Heart left ventricle (tissue), 16 donors: ENCODE measurements around the gene PCIF1. TPM values are rescaled to one million over a fixed set of nuclear protein-coding genes. Genes with fewer than 3 reads are reported as not detected.

Source experiments
- ATAC-seq, 4 donors: fragments of 200-7000 bp; cut with Tn5 transposase; one replicate each; pipeline ENCODE4 v1.9.1; 2020 to 2022; ENCODE audit warnings: moderate library complexity in 4 of 4, mild to moderate bottlenecking in 3 of 4, moderate number of reproducible peaks in 1 of 4
- DNase-seq, 5 donors: peaks; one replicate each; pipeline ENCODE4 v3.0.0-alpha.2; 2020
- H3K27ac ChIP-seq, 12 donors: fragments of 200-600 bp; sonication (generic) in 4 of 12; one replicate each; pipeline versions ENCODE4 v1.5.0 to v1.8.0; 2016 to 2022; ENCODE audit warnings: mild to moderate bottlenecking in 2 of 12
- H3K27me3 ChIP-seq, 9 donors: fragments of 200-600 bp; sonication (generic) in 2 of 9; one replicate each; pipeline versions ENCODE4 v1.5.1 to v1.8.0; 2016 to 2022; ENCODE audit warnings: mild to moderate bottlenecking in 3 of 9
- H3K36me3 ChIP-seq, 9 donors: fragments of 200-600 bp; sonication (generic) in 2 of 9; one replicate each; pipeline versions ENCODE4 v1.5.0 to v1.8.0; 2018 to 2022; ENCODE audit warnings: mild to moderate bottlenecking in 2 of 9
- H3K4me1 ChIP-seq, 12 donors: fragments of 200-600 bp; sonication (generic) in 4 of 12; one replicate each; pipeline versions ENCODE4 v1.5.0 to v1.8.0; 2016 to 2022; ENCODE audit warnings: mild to moderate bottlenecking in 3 of 12
- H3K4me3 ChIP-seq, 12 donors: fragments of 200-600 bp; sonication (generic) in 4 of 12; one replicate each; pipeline versions ENCODE4 v1.5.0 to v1.8.0; 2017 to 2022; ENCODE audit warnings: mild to moderate bottlenecking in 9 of 12, moderate library complexity in 4 of 12
- H3K9me3 ChIP-seq, 12 donors: fragments of 200-600 bp; sonication (generic) in 4 of 12; one replicate each; pipeline versions ENCODE4 v1.5.0 to v1.8.0; 2016 to 2022; ENCODE audit warnings: mild to moderate bottlenecking in 1 of 12
- CTCF ChIP-seq, 12 donors: fragments of 200-600 bp; sonication (generic) in 4 of 12; IDR thresholded peaks; one replicate each; pipeline versions ENCODE4 v1.5.0 to v1.8.0; 2018 to 2022; ENCODE audit warnings: antibody characterized with exemption in 12 of 12, mild to moderate bottlenecking in 5 of 12
- POLR2A ChIP-seq, 2 donors: fragments of 450-650 bp; IDR thresholded peaks; one replicate each; pipeline ENCODE4 v1.6.1; 2017; ENCODE audit warnings: antibody characterized with exemption in 2 of 2, mild to moderate bottlenecking in 2 of 2, moderate library complexity in 2 of 2
- WGBS, 4 donors: extraction: QIAGEN DNeasy Blood & Tissue Kit in 2 of 4; methylation state at CpG; one replicate each; pipeline versions ENCODE4 v1.1.5 to v1.1.7; 2013 to 2018; 5-methylcytosine and 5-hydroxymethylcytosine counted together
- intact Hi-C, 10 donors: fragments of 100-400 bp; cut with DNase I; formaldehyde crosslinking; loops; one replicate each; pipeline versions ENCODE4 v1.11.1 to v1.14.2; 2022
- polyA plus RNA-seq, 2 donors: library from polyadenylated mRNA; stranded (reverse); fragments of 200-250 nt; gene quantifications; one replicate each; pipeline ENCODE4 v1.2.3, GENCODE V29; 2013
- total RNA-seq, 9 donors: library from RNA; depleted of rRNA in 2 of 9; stranded (reverse); fragments of >200 nt in 2 of 9; fragmentation: NEBNext Ultra II Directional in 3 of 9; extraction: Animal tissue kit (Norgen Biotek cat#: 25700) in 3 of 9; gene quantifications; one replicate each; pipeline versions ENCODE4 v1.1.0 to v1.2.4, GENCODE V29; 2016 to 2023
- donor health status: ischemic (EF 13 %, LVEDD 7.1; RV severe dilation, severe dysfunction).
- donor health status: healthy with polysubstance abuse.
- donor health status: DM: no; HTN: yes; CAD: no.
- donor health status: DM: no; HTN: no; CAD: no.
- donor health status: ischemic (EF 25% LVEDD 6.9; RV normal size, moderate dysfunction).
- donor health status: ischemic (EF 25% LVEDD 5.7; RV mildly dilated, moderate dysfunction).
- donor health status: healthy.
- donor health status: DM: yes; HTN: yes; CAD: no.
- donor health status: ischemic (EF 35%, LVEDD 5.7; RV mildly dilated, moderate dysfunction).
- donor health status: nonischemic (EF 11% LVEDD 7.7; RV severe dilation, severe dysfunction).
- donor health status: DM: yes; HTN: yes; CAD: no.
- donor health status: PGD.
- donor health status: ischemic (EF 29% LVEDD 5.4; RV normal size, mild dysfunction).
- donor health status: nonischemic (EF 23%, LVEDD 6.1; RV moderate dilation, normal function).

PCIF1 gene
- total and polyA plus RNA-seq, 11 donors, result 17.5 to 40.2 (median 28.2) TPM

- ATAC-seq (no peak), DNase-seq (no peak)
- Histone ChIP-seq H3K9me3 (no peaks in the 10 kb centered on the region), H3K27me3 (no peaks in the 10 kb centered on the region), H3K27ac (no peak overlapping the region), H3K4me3 (no peak overlapping the region), H3K36me3 (peaks cover 3 to 99% (median 86%) of the 10 kb centered on the region in 9 donors), H3K4me1 (no peaks in the 10 kb centered on the region)
- TF ChIP-seq CTCF (IDR thresholded peaks at IDR 0.05) (no peak), POLR2A (IDR thresholded peaks at IDR 0.05) (no peak)
- WGBS, 4 donors, result 86 to 95% (median 92%) methylated on average over 13 to 16 of the region's 16 CpGs
- intact Hi-C loops, result loop anchor here in 2 of 10 donors (5.0 kb wide), 2 partner anchors 67 to 132 kb away; partner anchors contain the start of genes CTSA (in 1 of the 2), NEURL2 (in 1 of the 2) and TNNC2 (in 1 of the 2)
These were observed 24.6 kb downstream of the PCIF1 start for GRCh38 chr20:45959126-45959525.

- H3K4me3 ChIP-seq, result no peak overlapping the region
- TF ChIP-seq POLR2A (IDR thresholded peaks at IDR 0.05), result no peak
- no peak for TF ChIP-seq CTCF (IDR thresholded peaks at IDR 0.05)
- no peak for DNase-seq
- intact Hi-C loops, result loop anchor here in 7 of 10 donors (5.0 to 10.0 kb wide), 5 partner anchors 65 to 155 kb away; partner anchors contain the start of genes TNNC2 (in 5 of the 7), CTSA (in 3 of the 7) and NEURL2 (in 3 of the 7)
- 86 to 96% (median 95%) methylated on average over 14 of the region's 14 CpGs for WGBS, 4 donors
- ATAC-seq, result no peak
- no peaks in the 10 kb centered on the region for H3K27me3 ChIP-seq
- no peaks in the 10 kb centered on the region for H3K9me3 ChIP-seq
- peaks cover 3 to 100% (median 95%) of the 10 kb centered on the region in 9 donors for H3K36me3 ChIP-seq
- H3K27ac ChIP-seq, result no peak overlapping the region
- H3K4me1 ChIP-seq, result no peaks in the 10 kb centered on the region
These were observed 25.6 kb downstream of the PCIF1 start for GRCh38 chr20:45959956-45960630.

- Histone ChIP-seq H3K27me3 (no peaks in the 10 kb centered on the region), H3K9me3 (no peaks in the 10 kb centered on the region), H3K4me1 (no peaks in the 10 kb centered on the region), H3K4me3 (no peak overlapping the region), H3K27ac (no peak overlapping the region), H3K36me3 (peaks cover 3 to 100% (median 100%) of the 10 kb centered on the region in 9 donors)
- TF ChIP-seq CTCF (IDR thresholded peaks at IDR 0.05) (no peak), POLR2A (IDR thresholded peaks at IDR 0.05) (no peak)
- DNase-seq, result no peak
- 94 to 96% (median 94%) methylated on average over 17 to 26 of the region's 26 CpGs for WGBS, 4 donors
- no peak for ATAC-seq
- intact Hi-C loops, result loop anchor here in 6 of 10 donors (5.0 to 10.0 kb wide), 4 partner anchors 67 to 157 kb away; partner anchors contain the start of genes TNNC2 (in 4 of the 6), CTSA (in 2 of the 6) and NEURL2 (in 2 of the 6)
These were observed 27.7 kb downstream of the PCIF1 start for GRCh38 chr20:45962031-45962755.
